GM18499 (cell line): ENCODE results near the gene ILK.
A peak's percentile ranks its signal among the peaks of the same experiment; 100 is the strongest.

ENCODE experiments used
- ATAC-seq: cut with Tn5 transposase; IDR thresholded peaks from one replicate; pipeline ENCODE4 v1.9.1; 2021; ENCODE audit warnings: moderate number of reproducible peaks; ENCODE audit not compliant: insufficient read depth, unreplicated experiment

Gene ILK

DNA sequence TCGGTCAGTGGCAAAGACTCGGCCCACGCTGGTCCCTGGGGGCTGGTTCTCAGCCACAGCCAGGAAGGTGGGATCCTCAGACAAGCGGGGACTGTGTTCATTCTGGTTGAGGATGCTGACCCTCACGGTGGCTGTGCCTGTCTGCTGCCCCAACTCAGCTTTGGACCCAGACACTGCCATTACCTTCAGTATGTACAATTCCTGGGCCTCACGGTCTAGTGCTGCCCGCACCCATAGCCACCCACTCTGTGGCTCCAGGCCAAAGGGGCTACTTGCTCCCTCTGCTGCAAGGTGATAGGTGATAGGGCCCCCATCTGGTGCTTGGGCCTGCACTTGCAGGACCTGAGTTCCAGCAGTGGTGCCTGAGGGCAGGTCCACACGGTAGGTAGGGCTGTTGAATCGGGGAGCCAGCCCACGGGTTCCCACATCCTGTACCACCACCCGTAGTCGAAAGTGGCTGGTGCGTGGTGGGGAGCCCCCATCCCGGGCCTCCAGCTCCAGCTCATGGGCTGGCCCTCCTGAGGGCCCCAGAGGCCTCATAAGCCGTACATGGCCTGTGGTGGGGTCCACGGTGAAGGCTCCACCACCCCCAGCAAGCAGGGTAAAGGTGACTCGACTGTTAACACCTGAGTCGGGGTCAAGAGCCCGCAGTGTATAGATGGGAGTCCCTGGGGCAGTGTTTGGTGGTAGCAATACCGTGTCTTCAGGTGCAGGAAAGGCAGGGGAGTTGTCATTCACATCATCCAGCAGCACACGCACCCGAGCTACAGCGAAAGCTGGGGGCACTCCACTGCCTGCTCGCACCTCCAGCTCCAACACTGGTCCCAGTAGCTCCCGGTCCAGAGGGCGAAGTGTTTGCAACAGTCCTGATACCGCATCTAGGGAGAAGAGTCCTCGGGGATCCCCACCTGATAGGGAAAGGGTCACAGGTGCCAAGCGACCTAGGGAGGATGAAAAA lies 28.8 kb downstream of the ILK start:
- ATAC-seq: no peak

DNA sequence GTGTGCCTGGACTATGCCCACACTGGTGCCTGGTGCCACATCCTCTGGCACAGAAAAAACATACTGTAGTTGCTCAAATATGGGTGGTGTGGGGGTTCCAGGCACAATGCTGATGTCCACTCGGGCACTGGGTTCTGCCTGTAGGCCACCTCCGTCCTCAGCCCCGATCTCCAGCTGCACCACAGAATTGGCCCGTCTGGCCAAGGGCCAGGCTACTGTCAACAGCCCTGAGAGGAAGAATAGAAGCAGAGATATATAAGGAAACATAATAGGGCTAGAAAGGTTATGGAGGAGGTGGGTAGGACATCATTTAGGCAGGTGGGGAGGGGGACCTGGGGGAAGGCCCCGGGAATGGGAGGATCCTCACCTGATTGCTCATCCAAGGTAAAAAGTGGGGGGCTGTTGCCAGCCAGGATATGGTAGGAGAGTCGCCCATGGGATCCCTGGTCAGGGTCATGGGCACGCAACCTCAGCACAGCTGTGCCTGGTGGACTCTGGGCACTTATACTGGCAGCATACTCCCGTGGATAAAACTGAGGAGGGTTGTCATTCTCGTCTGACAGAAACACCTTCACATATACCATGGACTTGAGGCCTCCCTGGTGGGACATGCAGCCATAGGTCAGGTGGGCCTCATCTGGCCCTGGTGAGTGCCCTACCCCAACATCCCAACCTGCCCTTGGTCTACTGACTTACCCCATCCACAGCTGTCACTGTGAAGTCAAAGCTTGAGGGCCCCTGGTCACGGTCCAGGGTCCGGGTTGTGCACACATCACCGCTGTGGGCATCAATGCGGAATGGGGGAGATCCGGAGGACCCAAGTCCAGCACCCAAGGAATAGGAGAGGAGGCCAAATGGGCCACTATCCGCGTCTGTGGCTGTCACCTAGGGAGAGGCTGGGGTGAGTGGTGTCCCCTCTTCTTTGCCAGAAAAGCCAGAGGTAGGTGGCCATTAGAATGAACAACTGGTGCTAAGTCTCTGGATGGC lies 30.1 kb downstream of the ILK start:
- ATAC-seq: no peak

DNA sequence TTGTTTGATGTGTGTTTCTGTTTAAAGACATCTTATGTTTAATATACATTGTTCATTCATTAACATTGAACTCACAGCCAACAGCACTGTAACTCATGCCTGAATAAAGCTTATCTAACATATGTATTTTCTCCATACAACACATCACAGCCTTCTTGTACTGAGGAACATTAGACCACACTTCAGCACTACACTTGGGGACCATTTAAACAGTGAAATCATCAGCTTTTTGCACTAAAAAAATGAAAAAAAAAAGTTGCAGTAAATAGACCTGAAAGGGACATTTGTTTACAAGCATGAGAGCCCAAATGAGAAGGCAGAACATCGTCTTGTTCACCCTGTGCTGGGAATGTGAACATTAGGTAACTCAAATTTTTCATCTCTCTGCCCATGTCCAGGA lies 31.0 kb downstream of the ILK start:
- no peak for ATAC-seq

DNA sequence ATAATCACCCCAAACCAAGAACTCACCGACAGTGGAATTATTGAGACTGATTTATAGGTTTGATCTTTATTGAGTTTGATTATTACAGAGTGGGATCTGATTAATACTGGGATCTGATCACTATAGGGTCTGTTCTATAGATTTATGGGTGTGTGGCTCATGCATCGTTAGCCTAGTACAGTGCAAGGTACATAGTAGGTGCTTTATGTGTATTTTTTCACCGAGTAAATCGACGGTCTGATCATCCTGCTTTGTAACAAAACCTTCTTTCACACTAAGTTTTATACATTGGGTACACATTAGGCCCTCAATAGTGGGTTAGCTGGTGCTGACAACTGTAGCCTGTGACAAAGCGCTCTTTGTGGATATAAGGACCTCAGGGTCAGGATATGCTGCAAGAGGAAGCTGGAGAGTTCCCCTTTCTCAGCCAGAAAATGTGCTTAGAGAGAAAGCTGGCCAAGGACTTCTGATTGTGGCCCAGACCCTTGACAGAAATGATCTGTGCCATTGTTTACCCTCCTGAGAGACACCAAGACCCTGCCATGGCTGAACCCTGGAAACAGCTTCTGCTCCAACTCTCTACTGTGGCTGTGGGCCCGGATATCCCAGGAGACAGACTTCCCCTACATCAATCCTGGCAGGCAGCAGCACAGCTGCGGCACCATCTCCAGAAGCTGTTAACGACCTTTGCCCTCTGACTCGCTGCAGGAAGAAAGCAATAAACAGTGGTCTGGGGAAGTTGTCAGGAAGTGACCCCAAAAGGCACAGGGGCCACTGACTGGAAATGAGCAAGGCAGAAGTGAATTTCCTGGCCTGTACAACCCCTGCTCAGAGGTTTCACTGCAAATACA lies 31.7 kb downstream of the ILK start:
- ATAC-seq: no peak

DNA sequence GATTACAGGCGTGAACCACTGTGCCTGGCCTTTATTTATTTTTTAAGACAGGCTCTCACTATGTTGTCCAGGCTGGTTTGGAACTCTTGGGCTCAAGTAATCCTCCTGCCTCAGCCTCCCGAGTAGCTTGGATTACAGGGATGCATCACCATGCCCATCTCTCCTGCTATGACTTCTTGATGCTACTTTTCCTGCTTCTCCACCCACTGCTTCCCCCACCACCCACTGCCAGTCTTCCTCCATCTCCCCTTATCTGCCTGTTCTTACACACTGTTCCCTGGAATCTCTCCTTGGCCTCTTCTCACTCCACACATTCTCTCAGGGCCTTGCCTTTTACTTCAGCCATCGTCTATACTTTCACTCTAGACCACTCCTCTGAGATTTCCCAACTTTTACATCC lies 32.9 kb downstream of the ILK start:
- ATAC-seq: no peak

DNA sequence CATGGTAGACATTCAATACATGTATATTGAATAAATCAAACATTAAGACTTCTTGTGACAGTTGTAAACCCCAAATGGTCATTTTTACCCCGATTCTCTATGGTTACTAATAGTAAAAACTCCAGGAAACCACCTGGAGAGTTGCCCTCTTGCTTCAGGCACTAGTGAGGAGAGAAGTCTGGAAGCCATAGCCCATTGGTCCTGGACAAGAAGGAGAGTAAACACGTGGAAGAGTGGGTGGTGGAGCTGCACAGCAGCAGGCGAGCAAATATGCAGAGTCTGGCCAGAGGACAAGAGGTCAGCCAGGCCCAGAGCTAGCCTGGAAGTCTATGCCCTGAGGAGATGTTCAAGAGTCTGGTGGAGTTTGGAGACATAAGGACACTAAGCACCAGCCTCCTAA lies 34.3 kb downstream of the ILK start:
- ATAC-seq: no peak

DNA sequence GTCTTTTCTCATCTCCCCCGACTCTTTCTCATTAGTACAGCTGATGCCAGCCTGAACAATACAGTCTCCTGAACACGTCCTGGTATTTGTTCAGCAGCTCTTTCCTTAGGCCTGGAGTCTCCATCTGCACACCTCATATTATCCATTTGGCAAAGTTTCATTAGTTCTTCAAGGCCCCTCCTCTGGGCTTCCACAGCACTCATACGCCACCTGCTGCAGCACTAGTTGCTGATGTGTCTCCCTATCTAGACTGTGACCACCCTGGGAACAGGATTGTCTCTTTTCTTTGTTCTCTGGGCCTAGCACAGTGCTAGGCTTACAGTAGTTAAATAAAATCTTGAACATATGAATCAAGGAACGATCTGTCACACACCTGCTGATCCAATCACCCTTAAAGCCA lies 34.9 kb downstream of the ILK start:
- ATAC-seq: no peak

DNA sequence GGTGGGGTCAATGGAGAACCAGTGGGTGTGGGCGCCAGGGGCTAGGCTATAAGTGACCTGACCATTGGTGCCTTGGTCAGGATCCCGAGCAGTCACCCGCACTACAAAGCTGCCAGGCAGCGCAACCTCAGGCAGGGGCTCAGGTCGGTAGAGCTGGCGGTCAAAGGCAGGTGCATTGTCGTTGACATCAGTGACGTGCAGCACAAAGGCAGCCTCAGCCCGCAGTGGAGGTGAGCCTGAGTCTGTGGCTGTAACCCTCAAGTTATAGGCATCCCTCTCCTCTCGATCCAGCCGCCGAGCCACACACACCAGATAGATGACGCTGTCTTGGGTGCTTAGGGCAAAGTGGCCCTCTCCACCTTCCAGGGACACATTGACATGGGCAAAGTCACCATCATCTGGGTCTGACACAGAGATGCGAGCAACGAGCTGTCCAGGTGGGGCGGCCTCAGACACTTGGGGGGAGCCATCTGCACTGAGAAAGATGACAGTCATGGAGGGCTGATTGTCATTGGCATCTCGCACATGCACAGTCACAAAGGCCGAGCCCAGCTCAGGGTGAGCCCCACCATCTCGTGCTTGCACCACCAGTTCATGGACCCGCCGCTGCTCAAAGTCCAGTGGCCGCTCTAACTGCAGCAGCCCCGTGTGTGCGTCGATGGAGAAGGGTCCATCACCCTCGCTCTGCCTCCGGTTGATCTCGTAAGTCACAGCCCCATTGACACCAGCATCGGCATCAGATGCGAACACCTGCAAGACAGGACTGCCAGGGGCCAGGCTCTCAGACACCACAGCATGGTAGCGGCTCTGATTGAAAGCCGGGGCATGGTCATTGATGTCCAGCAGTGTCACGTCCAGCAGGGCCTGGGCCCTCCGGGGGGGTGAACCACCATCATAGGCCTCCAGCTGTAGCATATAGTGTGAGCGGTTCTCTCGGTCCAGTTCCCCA lies 36.7 kb downstream of the ILK start:
- no peak for ATAC-seq

DNA sequence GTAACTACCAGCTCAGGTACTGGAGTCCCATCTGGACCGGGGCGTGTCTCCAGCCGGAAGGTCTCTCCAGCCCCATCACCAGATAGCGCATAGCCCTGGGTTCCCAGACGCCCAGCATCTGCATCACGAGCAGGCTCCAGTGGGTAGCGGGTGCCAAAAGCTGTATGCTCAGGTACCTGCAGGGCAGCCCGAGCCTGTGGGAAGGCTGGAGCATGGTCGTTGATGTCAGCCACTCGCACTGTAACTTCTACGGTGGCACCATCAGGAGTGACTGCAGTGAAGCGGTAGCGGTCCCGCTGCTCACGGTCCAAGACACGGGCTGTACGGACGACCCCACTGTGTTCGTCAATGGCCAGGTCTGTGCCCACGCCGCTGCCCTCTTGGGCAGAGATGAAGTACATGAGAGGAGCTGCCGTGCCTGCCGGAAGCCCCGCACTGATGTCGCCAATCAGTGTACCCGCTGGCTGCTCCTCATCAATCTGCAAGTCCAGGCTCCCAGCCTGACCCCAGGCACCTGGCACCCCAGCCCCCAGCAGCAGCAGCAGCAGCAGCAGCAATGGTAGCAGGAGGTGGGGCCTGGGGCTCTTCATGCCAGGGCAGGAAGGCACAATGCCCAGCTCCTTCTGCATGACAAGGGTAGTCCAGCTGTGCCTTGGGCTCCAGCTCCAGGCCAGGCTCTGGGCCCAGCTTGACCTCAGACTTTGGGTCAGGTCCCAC lies 37.6 kb downstream of the ILK start:
- ATAC-seq: no peak

DNA sequence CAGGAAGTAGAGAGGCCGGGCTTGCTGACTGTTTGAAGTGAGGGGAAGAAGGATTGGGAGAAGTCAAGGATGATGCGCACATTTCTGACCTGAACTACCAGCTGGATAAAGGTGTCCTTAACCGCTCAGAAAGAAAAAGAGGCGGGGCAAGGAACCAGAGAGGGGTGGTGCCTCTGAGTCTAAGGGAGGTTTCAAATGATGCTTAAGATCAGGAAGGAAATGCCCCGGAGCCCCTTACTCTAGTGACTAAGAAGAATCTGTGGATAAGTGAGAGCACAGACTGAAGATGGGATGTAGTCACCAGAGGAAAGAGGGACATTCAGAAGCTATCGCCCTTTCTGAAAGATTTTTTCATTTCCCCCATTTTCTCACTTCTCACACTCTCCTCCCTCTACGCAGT lies 39.4 kb downstream of the ILK start:
- ATAC-seq: no peak

DNA sequence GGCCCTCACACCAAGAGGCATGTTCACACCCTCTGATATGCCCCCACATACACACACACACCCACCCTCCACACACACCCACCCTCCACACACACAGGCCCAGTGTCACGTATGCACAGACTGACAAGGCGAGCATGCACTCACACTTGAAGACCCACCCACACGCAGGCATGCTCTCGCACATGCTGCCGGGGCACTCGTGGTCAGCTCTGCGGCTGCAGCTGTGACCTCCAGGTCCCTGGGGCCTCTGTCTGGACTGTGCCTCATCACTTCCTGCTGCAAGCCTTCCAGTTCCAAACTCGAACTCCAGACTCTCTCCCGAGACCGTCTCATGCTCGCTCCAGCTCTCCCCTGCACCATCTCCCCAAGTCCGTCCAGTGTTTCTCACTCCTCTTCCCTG lies 42.5 kb downstream of the ILK start:
- ATAC-seq: no peak

DNA sequence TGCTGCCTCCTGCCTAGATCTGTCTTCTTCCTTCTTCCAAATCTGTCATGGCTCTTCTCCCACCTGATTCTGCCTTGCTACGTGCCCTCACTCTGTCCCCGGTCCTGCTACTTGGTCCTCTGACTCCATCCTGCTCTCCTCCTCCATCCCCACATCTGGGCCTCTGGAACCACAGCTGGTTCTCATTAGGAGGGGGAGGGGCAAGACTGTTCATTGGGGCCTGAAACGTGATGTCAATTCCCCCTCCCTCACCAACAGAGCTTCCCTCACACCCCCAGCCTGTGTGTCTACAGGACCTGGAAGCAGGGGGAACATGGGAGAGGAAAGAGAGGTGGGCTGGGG lies 43.0 kb downstream of the ILK start:
- ATAC-seq: no peak

DNA sequence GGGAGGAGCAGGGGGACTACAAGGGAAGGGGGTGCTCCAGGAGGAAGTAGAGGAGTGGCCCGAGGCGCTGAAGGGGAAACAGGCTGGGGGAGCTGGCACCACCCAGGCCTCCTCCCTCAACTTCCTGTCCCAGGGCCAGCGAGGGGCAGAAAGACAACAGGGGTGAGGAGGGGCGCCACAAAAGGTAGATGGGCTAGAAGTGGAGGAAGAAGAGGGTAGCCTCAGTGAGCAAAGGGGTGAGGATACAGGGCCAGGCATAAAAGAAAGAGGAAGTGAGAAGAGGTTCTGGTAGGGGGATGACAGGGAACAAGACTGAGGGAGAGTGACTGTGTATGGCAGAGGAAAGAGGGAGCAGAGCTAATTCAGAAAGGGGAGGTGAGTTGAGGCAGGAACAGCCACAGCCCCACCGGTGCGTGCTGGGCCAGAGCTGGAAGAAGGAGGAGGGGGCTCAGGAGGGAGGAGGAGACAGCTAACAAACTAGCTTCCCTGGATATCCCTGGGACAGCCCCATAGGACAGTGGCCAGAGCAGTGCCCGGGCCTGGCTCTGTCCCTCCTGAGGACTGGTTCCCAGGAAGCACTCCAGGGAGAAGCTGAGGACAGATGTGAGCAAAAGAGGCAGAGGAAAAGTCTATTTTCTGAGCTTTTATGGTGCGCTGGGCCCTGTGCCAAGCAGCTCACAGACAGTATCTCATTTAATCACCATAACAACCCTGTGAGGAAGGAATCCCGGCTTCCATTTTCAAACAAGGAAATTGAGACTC lies 43.5 kb downstream of the ILK start:
- ATAC-seq: peak; percentile 91

DNA sequence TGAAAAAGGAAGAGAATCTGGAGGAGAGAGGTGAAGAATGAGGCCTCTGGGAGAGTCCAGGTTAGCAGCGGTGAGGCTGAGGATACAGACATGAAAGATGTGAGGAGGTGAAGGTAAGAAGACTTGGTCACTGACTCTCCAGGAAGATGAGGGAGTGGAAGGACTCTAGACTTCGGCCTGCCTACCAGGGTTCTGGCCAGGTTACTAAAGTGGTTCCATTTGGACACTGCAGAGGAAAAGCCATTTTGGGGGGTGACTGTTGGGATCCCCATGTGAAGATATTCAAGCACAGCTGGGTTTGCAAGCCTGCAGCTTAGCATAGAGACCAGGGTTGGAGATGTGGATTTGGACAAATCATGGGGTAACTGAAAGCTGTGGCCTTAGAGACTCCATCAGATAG lies 44.3 kb downstream of the ILK start:
- no peak for ATAC-seq

DNA sequence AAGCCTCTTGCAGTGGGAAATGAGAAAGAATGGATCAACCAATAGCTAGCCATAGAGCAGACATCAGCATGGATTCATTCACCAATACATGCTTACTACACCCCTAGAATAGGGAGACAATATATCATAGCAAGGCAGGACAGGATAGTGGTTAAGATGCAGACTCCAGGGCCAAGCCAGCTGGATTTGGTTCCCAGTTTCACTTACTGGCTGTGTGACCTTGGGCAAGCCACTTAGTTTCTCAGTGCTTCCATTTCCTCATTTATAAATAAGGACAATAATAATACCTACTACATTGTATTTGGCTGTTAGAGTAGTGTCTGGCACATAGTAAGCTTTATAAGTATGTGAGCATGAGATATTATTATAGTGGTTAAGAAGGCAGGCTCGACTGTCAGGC lies 44.9 kb downstream of the ILK start:
- no peak for ATAC-seq

DNA sequence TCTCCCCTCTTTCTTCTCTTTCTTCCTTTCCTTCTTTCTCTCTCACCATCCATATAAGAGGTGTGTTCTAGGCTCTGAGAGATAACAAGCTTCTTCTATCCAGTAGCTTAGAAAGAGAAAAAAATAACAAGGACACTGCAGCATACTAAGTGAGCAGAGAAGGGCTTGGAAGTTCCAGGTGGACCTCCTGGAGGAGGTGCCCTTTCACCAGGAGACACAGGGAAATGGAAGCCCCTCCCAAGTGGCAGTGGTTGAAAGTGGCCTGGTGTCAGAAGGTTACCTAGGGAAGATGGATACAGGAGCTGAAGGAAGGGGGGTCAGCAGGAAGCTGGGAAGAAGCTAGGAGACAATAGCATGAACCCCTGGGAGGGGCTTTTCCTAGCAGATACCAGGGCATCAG lies 46.5 kb downstream of the ILK start:
- no peak for ATAC-seq

DNA sequence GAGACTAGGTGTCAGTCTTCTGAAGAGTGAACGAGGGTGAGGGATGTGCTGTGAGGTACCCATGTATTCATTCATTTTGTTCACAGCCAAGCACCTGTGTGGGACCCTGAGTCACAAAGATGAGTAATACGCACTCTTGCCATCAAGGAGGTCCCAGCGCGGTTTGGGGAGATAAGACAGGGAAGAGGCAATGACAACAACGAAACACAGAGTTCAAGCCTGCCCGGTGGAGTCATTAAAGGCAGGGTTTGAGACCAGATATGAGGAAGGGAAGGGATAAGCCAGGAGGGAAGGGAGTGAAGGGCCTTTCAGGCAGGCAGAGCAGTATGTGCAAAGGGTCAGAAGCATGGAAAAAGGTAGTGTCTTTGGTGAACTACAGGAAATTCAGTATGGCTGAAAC lies 47.4 kb downstream of the ILK start:
- no peak for ATAC-seq

DNA sequence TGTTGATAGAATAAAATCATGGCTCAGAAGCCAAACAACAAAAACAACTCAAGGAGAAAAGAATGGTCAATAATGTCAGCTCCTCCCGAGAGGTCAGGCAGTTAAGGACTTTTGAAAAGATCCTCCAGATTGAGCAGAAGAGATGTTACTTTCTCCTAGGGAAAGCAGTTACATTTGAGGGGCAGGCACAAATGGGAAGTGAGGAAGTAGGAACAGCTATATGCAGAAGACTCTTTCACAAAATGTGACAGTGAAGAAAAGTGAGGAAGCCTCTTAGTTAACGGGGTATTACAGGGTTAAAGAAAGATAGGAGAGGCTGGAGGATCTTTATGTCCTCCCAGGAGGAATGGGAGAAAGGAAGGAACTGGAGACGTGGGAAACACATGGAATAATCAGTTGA lies 48.6 kb downstream of the ILK start:
- no peak for ATAC-seq
